ENCODE measurements around the gene MRPL58.

The MRPL58 gene

GRCh38 chr17:75063626-75064025 lies 51.2 kb downstream of the MRPL58 start:
- Histone ChIP-seq H3K27ac (no peak overlapping the region), H3K4me3 (no peak overlapping the region)

- no peak overlapping the region for H3K27ac ChIP-seq
- H3K4me3 ChIP-seq, result no peak overlapping the region
Measured at GRCh38 chr17:75064040-75064439, 51.6 kb downstream of the MRPL58 start.

- Histone ChIP-seq H3K4me3 (no peak overlapping the region), H3K27ac (no peak overlapping the region)
Measured at GRCh38 chr17:75064460-75064859, 52.0 kb downstream of the MRPL58 start.

GRCh38 chr17:75064867-75065561 lies 52.5 kb downstream of the MRPL58 start:
- H3K4me3 ChIP-seq, result no peak overlapping the region

GRCh38 chr17:75065562-75066151 lies 53.2 kb downstream of the MRPL58 start:
- no peak overlapping the region for H3K4me3 ChIP-seq
- H3K27ac ChIP-seq, result peak overlapping the region in 2 of 21 experiments; percentile 12 to 38

More at GRCh38 chr17:75064867-75065561, 52.5 kb downstream of the MRPL58 start:
- peak overlapping the region in 1 of 21 experiments; percentile 38 for H3K27ac ChIP-seq

- H3K4me3 ChIP-seq, result no peak overlapping the region
- H3K27ac ChIP-seq, result peak overlapping the region in 3 of 21 experiments; percentile 10 to 50 (median 21)
Measured at GRCh38 chr17:75067856-75068255, 55.4 kb downstream of the MRPL58 start.

- Histone ChIP-seq H3K27ac (no peak overlapping the region), H3K4me3 (no peak overlapping the region)
Measured at GRCh38 chr17:75068750-75069149, 56.3 kb downstream of the MRPL58 start.

GRCh38 chr17:75069783-75070182 lies 57.3 kb downstream of the MRPL58 start:
- no peak overlapping the region for H3K4me3 ChIP-seq

More at GRCh38 chr17:75069783-75070182, 57.3 kb downstream of the MRPL58 start:
- H3K27ac ChIP-seq, result no peak overlapping the region

Measured in skin epidermis (tissue), 12 donors.